K562 (cell line): ENCODE data around the gene PPP2R2B. TPM values are rescaled to one million over a fixed set of nuclear protein-coding genes. Genes with fewer than 3 reads are reported as not detected.

ENCODE experiments used
- ATAC-seq: fragments of 200-7000 bp; cut with Tn5 transposase; 3 replicates; pipeline ENCODE4 v1.9.1; 2020; ENCODE audit warnings: moderate library complexity
- BruUV-seq: library from RNA; stranded (reverse); fragments of 400-500 nt; replicated peaks from 2 replicates; lab custom pipeline; 2021; lab: Mats Ljungman, UMichigan
- CTCF ChIA-PET: fragments of 300-600 bp; formaldehyde crosslinking; extraction: SDS; loops from one replicate; lab custom pipeline; 2021; ENCODE audit warnings: low intra/inter-chr PET ratio; lab: Yijun Ruan, JAX
- POLR2A ChIA-PET: fragments of 300-600, 350-650 bp; sonication (Branson Sonifier 250); formaldehyde crosslinking; extraction: SDS; loops from one replicate; lab custom pipeline; 2021; ENCODE audit warnings: antibody characterized with exemption, inconsistent platforms; lab: Yijun Ruan, JAX
- DNase-seq, 4 experiments: peaks; one replicate each; pipeline versions ENCODE4 v3.0.0 to v3.0.0-alpha.2; 2011 to 2018; ENCODE audit warnings: low spot score in 3 of 4, mixed read lengths in 3 of 4; ENCODE audit errors: extremely low read depth in 1 of 4
- FAIRE-seq: peaks from 2 replicates; lab custom pipeline; 2011; peaks lifted over from hg19 to GRCh38; lab: Jason Lieb, UNC
- H2AFZ ChIP-seq: 2 replicates; pipeline ENCODE4 v1.6.0; 2011; ENCODE audit warnings: low read depth, low read length, control low read depth, inconsistent platforms
- H3K27ac ChIP-seq: fragments of 200-600 bp; 3 replicates; pipeline ENCODE4 v1.8.0; 2011; ENCODE audit warnings: low read depth, mild to moderate bottlenecking, control low read depth, inconsistent platforms, low read length, moderate library complexity, mixed read lengths; ENCODE audit errors: extremely low read depth
- H3K27me3 ChIP-seq, 2 experiments: fragments of 300-600 bp in 1 of 2; 2 replicates in 1 of 2; 3 replicates in 1 of 2; pipeline versions ENCODE4 v1.6.0 to v1.8.0; 2011; ENCODE audit warnings: inconsistent platforms in 2 of 2, low read length in 2 of 2, mild to moderate bottlenecking in 1 of 2, mixed read lengths in 1 of 2, moderate library complexity in 1 of 2; ENCODE audit not compliant: control insufficient read depth in 2 of 2, insufficient read depth in 2 of 2
- H3K36me3 ChIP-seq: fragments of 300-600 bp; 3 replicates; pipeline ENCODE4 v1.8.0; 2011; ENCODE audit warnings: mild to moderate bottlenecking, low read length, inconsistent platforms; ENCODE audit not compliant: control insufficient read depth, insufficient read depth
- H3K4me1 ChIP-seq, 2 experiments: fragments of 200-600 bp in 1 of 2; replicated peaks in 1 of 2; 2 replicates in 1 of 2; 3 replicates in 1 of 2; pipeline versions ENCODE4 v1.5.1 to v1.8.0; 2011; ENCODE audit warnings: inconsistent platforms in 2 of 2, low read length in 2 of 2, mild to moderate bottlenecking in 1 of 2, mixed read lengths in 1 of 2, moderate library complexity in 1 of 2; ENCODE audit not compliant: control insufficient read depth in 2 of 2, insufficient read depth in 2 of 2
- H3K4me2 ChIP-seq: 2 replicates; pipeline ENCODE4 v1.6.1; 2011; ENCODE audit warnings: low read length, control low read depth, inconsistent platforms, mixed read lengths; ENCODE audit not compliant: insufficient read depth
- H3K4me3 ChIP-seq: fragments of 200-600 bp; sonication (generic), shearing (Covaris generic); 2 replicates; pipeline ENCODE4 v1.5.1; 2016; ENCODE audit warnings: control low read depth, inconsistent platforms
- H3K79me2 ChIP-seq: fragments of 200-600 bp; 3 replicates; pipeline ENCODE4 v1.8.0; 2011; ENCODE audit warnings: low read length, inconsistent platforms; ENCODE audit not compliant: control insufficient read depth, insufficient read depth
- H3K9ac ChIP-seq, 2 experiments: 2 replicates each; pipeline versions ENCODE4 v1.6.0 to v1.6.1; 2011; ENCODE audit warnings: low read depth in 2 of 2, low read length in 2 of 2, control low read depth in 1 of 2, inconsistent platforms in 1 of 2, mild to moderate bottlenecking in 1 of 2, mixed read lengths in 1 of 2; ENCODE audit not compliant: insufficient read depth in 1 of 2
- H3K9me1 ChIP-seq: one replicate; pipeline ENCODE4 v1.6.0; 2011; ENCODE audit warnings: inconsistent platforms, mild to moderate bottlenecking, low read length, moderate library complexity; ENCODE audit not compliant: control insufficient read depth, insufficient read depth
- H3K9me3 ChIP-seq: replicated peaks from 2 replicates; pipeline ENCODE4 v1.5.1; 2011; ENCODE audit warnings: low read depth, low read length, inconsistent platforms; ENCODE audit not compliant: control insufficient read depth, insufficient read depth
- H4K20me1 ChIP-seq: replicated peaks from 2 replicates; pipeline ENCODE4 v1.6.1; 2011; ENCODE audit warnings: low read length, inconsistent platforms, mixed read lengths; ENCODE audit not compliant: control insufficient read depth, insufficient read depth
- BHLHE40 ChIP-seq: IDR thresholded peaks from 2 replicates; pipeline ENCODE4 v1.6.1; 2011; ENCODE audit warnings: low read length, improper control_type of control experiment
- DMBX1 ChIP-seq: fragments of 250-450 bp; sonication (Bioruptor Pico); IDR thresholded peaks from 2 replicates; pipeline ENCODE4 v1.8.0; 2022; ENCODE audit warnings: inconsistent platforms, mild to moderate bottlenecking, moderate library complexity, borderline replicate concordance
- LCOR ChIP-seq: sonication (generic); formaldehyde crosslinking; IDR thresholded peaks from 2 replicates; pipeline ENCODE4 v1.8.0; 2022; ENCODE audit warnings: mild to moderate bottlenecking, missing genetic modification reagents
- NCOA1 ChIP-seq: fragments of 450-650 bp; IDR thresholded peaks from 2 replicates; pipeline ENCODE4 v1.6.1; 2016; ENCODE audit warnings: low read depth
- SRSF3 ChIP-seq: fragments of 200-400 bp; formaldehyde crosslinking; IDR thresholded peaks from 2 replicates; pipeline ENCODE4 v1.6.1; 2016; ENCODE audit warnings: mild to moderate bottlenecking, low read length, moderate library complexity; ENCODE audit not compliant: insufficient read depth
- U2AF2 ChIP-seq: fragments of 200-400 bp; formaldehyde crosslinking; optimal IDR thresholded peaks from 2 replicates; pipeline ENCODE3; 2017; ENCODE audit warnings: low read depth, mild to moderate bottlenecking, low read length
- WGBS: fragments of 100-300 bp; shearing (Covaris generic); methylation state at CpG from one replicate; pipeline ENCODE4 v1.1.6; 2016; ENCODE audit warnings: low coverage, mixed read lengths; ENCODE audit not compliant: insufficient coverage; ENCODE audit errors: missing lambda C conversion rate; 5-methylcytosine and 5-hydroxymethylcytosine counted together
- in situ Hi-C: fragments of 300-500 bp; cut with MboI; formaldehyde crosslinking; loops from 4 replicates; pipeline ENCODE4 v1.15.0; 2018; ENCODE audit warnings: inconsistent platforms, mixed read lengths
- intact Hi-C: fragments of 100-400 bp; cut with micrococcal nuclease; formaldehyde crosslinking; loops from 2 replicates; pipeline ENCODE4 v1.14.2; 2022
- polyA plus RNA-seq, 8 experiments: library from polyadenylated mRNA; depleted of rRNA in 4 of 8; stranded (reverse) in 5 of 8; unstranded in 3 of 8; fragments of >200 nt; fragmentation: Nextera tagmentation in 2 of 8; fragmentation: Illumina TruSeq in 1 of 8; extraction: Ambion mirVana in 2 of 8; extraction: Trizol in 1 of 8; gene quantifications; 2 replicates each; pipeline versions ENCODE4 v1.2.1 to v1.2.3, GENCODE V29; 2011 to 2014; ENCODE audit warnings: inconsistent platforms in 1 of 8, missing spikeins in 1 of 8
- total RNA-seq, 7 experiments: library from RNA; depleted of rRNA in 6 of 7; stranded (reverse); fragments of >200 nt in 6 of 7; fragmentation: Illumina TruSeq in 2 of 7; extraction: Trizol in 2 of 7; gene quantifications; 2 replicates each; pipeline versions ENCODE4 v1.2.1 to v1.2.3, GENCODE V29; 2011 to 2021; ENCODE audit warnings: low replicate concordance in 1 of 7
- TF ChIP-seq, protein P1 (sequence below): fragments of 250-450 bp; sonication (Bioruptor Pico); IDR thresholded peaks from 2 replicates; pipeline ENCODE4 v1.5.0; 2021
- TF ChIP-seq, protein P2 (sequence below): IDR thresholded peaks from 2 replicates; pipeline ENCODE4 v1.6.1; 2011; ENCODE audit not compliant: insufficient read length; ENCODE audit errors: extremely low read depth
- TF ChIP-seq, protein P3 (sequence below): fragments of 250-450 bp; sonication (Bioruptor Pico); IDR thresholded peaks from 2 replicates; pipeline ENCODE4 v1.9.0; 2021; ENCODE audit warnings: mild to moderate bottlenecking, inconsistent platforms
- TF ChIP-seq, protein P4 (sequence below), 2 experiments: fragments of 450-650 bp; conservative IDR thresholded peaks; 2 replicates each; pipeline ENCODE4 v1.6.1; 2017; ENCODE audit warnings: mild to moderate bottlenecking in 2 of 2, moderate library complexity in 2 of 2
- TF ChIP-seq, protein P5 (sequence below), 2 experiments: IDR thresholded peaks; 2 replicates each; pipeline ENCODE4 v1.6.1; 2011; ENCODE audit warnings: borderline replicate concordance in 1 of 2, control low read depth in 1 of 2, low read depth in 1 of 2, low read length in 1 of 2, mild to moderate bottlenecking in 1 of 2, mixed read lengths in 1 of 2, moderate library complexity in 1 of 2; ENCODE audit not compliant: insufficient read depth in 1 of 2, insufficient read length in 1 of 2, poor library complexity in 1 of 2, severe bottlenecking in 1 of 2; ENCODE audit errors: extremely low read depth in 1 of 2
- TF ChIP-seq, protein P6 (sequence below): fragments of 250-450 bp; sonication (Bioruptor Pico); IDR thresholded peaks from 2 replicates; pipeline ENCODE4 v1.4.0; 2020; ENCODE audit warnings: mild to moderate bottlenecking, moderate library complexity, borderline replicate concordance

Gene PPP2R2B
- total and polyA plus RNA-seq, 9 of the 15 experiments (the other 6 are each of a cell fraction or from before 2014, with no cell fraction given) = not detected

DNA sequence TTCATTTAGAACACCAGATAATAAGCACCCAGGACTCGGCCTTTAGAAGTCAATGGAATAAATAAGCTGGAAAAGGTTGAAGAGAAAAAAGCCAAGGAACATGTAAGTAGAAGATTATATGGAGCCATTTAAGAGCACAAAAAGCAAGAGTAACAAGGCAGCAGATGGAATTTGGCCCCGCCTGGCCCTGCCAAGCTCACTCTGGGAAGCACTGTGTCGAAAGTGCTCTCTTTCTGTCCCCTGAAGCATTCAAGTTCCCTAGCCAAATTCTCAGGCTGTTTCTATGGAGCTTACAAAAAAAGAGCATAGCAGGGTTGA is 289.6 kb downstream of the PPP2R2B start:
- no peak for FAIRE-seq
- Histone ChIP-seq H3K4me3 (no peak overlapping the region), H3K4me1 (no peaks in the 10 kb centered on the region), H4K20me1 (no peaks in the 10 kb centered on the region), H2AFZ (no peak overlapping the region), H3K9me1 (no peaks in the 10 kb centered on the region), H3K79me2 (no peaks in the 10 kb centered on the region), H3K27ac (no peak overlapping the region), H3K27me3 (no peaks in the 10 kb centered on the region), H3K4me2 (no peak overlapping the region), H3K9me3 (no peaks in the 10 kb centered on the region), H3K9ac (no peak overlapping the region), H3K36me3 (no peaks in the 10 kb centered on the region)
- BruUV-seq = no TSS peak
- ChIA-PET POLR2A (no interaction called here), CTCF (no interaction called here)
- ATAC-seq = no peak
- in situ Hi-C loops (no loop called here), intact Hi-C loops (no loop called here)
- no peak for DNase-seq
- 5% methylated on average over 3 of the region's 3 CpGs for WGBS
- no peak for TF ChIP-seq U2AF2
- TF ChIP-seq, protein P1, sequence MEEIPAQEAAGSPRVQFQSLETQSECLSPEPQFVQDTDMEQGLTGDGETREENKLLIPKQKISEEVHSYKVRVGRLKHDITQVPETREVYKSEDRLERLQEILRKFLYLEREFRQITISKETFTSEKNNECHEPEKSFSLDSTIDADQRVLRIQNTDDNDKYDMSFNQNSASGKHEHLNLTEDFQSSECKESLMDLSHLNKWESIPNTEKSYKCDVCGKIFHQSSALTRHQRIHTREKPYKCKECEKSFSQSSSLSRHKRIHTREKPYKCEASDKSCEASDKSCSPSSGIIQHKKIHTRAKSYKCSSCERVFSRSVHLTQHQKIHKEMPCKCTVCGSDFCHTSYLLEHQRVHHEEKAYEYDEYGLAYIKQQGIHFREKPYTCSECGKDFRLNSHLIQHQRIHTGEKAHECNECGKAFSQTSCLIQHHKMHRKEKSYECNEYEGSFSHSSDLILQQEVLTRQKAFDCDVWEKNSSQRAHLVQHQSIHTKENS (CRISPR knock-in tag) = no peak
- TF ChIP-seq BHLHE40 = no peak
- TF ChIP-seq NCOA1 = no peak
- TF ChIP-seq, protein P2, sequence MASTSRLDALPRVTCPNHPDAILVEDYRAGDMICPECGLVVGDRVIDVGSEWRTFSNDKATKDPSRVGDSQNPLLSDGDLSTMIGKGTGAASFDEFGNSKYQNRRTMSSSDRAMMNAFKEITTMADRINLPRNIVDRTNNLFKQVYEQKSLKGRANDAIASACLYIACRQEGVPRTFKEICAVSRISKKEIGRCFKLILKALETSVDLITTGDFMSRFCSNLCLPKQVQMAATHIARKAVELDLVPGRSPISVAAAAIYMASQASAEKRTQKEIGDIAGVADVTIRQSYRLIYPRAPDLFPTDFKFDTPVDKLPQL = no peak
- TF ChIP-seq SRSF3 = no peak
- TF ChIP-seq, protein P3, sequence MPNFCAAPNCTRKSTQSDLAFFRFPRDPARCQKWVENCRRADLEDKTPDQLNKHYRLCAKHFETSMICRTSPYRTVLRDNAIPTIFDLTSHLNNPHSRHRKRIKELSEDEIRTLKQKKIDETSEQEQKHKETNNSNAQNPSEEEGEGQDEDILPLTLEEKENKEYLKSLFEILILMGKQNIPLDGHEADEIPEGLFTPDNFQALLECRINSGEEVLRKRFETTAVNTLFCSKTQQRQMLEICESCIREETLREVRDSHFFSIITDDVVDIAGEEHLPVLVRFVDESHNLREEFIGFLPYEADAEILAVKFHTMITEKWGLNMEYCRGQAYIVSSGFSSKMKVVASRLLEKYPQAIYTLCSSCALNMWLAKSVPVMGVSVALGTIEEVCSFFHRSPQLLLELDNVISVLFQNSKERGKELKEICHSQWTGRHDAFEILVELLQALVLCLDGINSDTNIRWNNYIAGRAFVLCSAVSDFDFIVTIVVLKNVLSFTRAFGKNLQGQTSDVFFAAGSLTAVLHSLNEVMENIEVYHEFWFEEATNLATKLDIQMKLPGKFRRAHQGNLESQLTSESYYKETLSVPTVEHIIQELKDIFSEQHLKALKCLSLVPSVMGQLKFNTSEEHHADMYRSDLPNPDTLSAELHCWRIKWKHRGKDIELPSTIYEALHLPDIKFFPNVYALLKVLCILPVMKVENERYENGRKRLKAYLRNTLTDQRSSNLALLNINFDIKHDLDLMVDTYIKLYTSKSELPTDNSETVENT (CRISPR knock-in tag) = no peak
- TF ChIP-seq, protein P4, sequence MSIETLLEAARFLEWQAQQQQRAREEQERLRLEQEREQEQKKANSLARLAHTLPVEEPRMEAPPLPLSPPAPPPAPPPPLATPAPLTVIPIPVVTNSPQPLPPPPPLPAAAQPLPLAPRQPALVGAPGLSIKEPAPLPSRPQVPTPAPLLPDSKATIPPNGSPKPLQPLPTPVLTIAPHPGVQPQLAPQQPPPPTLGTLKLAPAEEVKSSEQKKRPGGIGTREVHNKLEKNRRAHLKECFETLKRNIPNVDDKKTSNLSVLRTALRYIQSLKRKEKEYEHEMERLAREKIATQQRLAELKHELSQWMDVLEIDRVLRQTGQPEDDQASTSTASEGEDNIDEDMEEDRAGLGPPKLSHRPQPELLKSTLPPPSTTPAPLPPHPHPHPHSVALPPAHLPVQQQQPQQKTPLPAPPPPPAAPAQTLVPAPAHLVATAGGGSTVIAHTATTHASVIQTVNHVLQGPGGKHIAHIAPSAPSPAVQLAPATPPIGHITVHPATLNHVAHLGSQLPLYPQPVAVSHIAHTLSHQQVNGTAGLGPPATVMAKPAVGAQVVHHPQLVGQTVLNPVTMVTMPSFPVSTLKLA (conservative IDR thresholded peaks at IDR 0.05) = no peak
- no peak for TF ChIP-seq DMBX1
- TF ChIP-seq LCOR (CRISPR knock-in tag) = no peak
- TF ChIP-seq, protein P5, sequence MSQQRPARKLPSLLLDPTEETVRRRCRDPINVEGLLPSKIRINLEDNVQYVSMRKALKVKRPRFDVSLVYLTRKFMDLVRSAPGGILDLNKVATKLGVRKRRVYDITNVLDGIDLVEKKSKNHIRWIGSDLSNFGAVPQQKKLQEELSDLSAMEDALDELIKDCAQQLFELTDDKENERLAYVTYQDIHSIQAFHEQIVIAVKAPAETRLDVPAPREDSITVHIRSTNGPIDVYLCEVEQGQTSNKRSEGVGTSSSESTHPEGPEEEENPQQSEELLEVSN (IDR thresholded peaks at IDR 0.05; ENCODE audit: borderline replicate concordance in 1 of 2, extremely low read depth in 1 of 2, insufficient read depth in 1 of 2, insufficient read length in 1 of 2, low read depth in 1 of 2, low read length in 1 of 2, poor library complexity in 1 of 2, severe bottlenecking in 1 of 2) = no peak
- TF ChIP-seq, protein P6, sequence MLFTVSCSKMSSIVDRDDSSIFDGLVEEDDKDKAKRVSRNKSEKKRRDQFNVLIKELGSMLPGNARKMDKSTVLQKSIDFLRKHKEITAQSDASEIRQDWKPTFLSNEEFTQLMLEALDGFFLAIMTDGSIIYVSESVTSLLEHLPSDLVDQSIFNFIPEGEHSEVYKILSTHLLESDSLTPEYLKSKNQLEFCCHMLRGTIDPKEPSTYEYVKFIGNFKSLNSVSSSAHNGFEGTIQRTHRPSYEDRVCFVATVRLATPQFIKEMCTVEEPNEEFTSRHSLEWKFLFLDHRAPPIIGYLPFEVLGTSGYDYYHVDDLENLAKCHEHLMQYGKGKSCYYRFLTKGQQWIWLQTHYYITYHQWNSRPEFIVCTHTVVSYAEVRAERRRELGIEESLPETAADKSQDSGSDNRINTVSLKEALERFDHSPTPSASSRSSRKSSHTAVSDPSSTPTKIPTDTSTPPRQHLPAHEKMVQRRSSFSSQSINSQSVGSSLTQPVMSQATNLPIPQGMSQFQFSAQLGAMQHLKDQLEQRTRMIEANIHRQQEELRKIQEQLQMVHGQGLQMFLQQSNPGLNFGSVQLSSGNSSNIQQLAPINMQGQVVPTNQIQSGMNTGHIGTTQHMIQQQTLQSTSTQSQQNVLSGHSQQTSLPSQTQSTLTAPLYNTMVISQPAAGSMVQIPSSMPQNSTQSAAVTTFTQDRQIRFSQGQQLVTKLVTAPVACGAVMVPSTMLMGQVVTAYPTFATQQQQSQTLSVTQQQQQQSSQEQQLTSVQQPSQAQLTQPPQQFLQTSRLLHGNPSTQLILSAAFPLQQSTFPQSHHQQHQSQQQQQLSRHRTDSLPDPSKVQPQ (CRISPR knock-in tag) = no peak
